Trophoblast cell (in vitro differentiated cells and primary cell): Measurements from ENCODE around the gene GHDC.
"Not testable (repeated sequence)": the region's sequence is repeated elsewhere in the genome, so short reads cannot be mapped to it uniquely, and the experiment has no call there.

Source experiments
- DNase-seq, 2 donors: peaks; one replicate each; pipeline ENCODE4 v3.0.0-alpha.2; 2016
- H2AFZ ChIP-seq: 2 replicates; pipeline ENCODE4 v1.6.1; 2013; ENCODE audit warnings: low read length, moderate library complexity, mild to moderate bottlenecking; ENCODE audit not compliant: insufficient read depth, poor library complexity
- H2AK5ac ChIP-seq: 2 replicates; pipeline ENCODE4 v1.6.1; 2013; ENCODE audit warnings: mild to moderate bottlenecking, low read length
- H2BK120ac ChIP-seq: 2 replicates; pipeline ENCODE4 v1.6.1; 2013; ENCODE audit warnings: low read length, mild to moderate bottlenecking, moderate library complexity; ENCODE audit not compliant: insufficient read depth, poor library complexity
- H2BK12ac ChIP-seq: 2 replicates; pipeline ENCODE4 v1.6.1; 2013; ENCODE audit warnings: mild to moderate bottlenecking, low read length, moderate library complexity
- H2BK5ac ChIP-seq: 2 replicates; pipeline ENCODE4 v1.6.1; 2013; ENCODE audit warnings: low read length, low read depth, moderate library complexity, mild to moderate bottlenecking; ENCODE audit not compliant: poor library complexity
- H3K14ac ChIP-seq: 2 replicates; pipeline ENCODE4 v1.6.1; 2013; ENCODE audit warnings: mild to moderate bottlenecking, low read length
- H3K18ac ChIP-seq: 2 replicates; pipeline ENCODE4 v1.6.1; 2013; ENCODE audit warnings: mild to moderate bottlenecking, low read length
- H3K23ac ChIP-seq: 2 replicates; pipeline ENCODE4 v1.6.1; 2013; ENCODE audit warnings: low read length
- H3K27ac ChIP-seq: 2 replicates; pipeline ENCODE4 v1.5.1; 2013; ENCODE audit warnings: low read depth, mild to moderate bottlenecking, inconsistent platforms, low read length, moderate library complexity
- H3K27me3 ChIP-seq: 2 replicates; pipeline ENCODE4 v1.6.1; 2013; ENCODE audit warnings: inconsistent platforms, mild to moderate bottlenecking, low read length, moderate library complexity; ENCODE audit not compliant: insufficient read depth
- H3K36me3 ChIP-seq, 2 experiments: 1 replicate in 1 of 2; 2 replicates in 1 of 2; pipeline ENCODE4 v1.6.1; 2013; ENCODE audit warnings: low read length in 2 of 2, mild to moderate bottlenecking in 2 of 2, moderate library complexity in 1 of 2; ENCODE audit not compliant: insufficient read depth in 2 of 2, control insufficient read depth in 1 of 2
- H3K4ac ChIP-seq: 2 replicates; pipeline ENCODE4 v1.6.1; 2013; ENCODE audit warnings: low read depth, mild to moderate bottlenecking, low read length, moderate library complexity
- H3K4me1 ChIP-seq, 2 experiments: 1 replicate in 1 of 2; 2 replicates in 1 of 2; pipeline ENCODE4 v1.6.1; 2013; ENCODE audit warnings: low read length in 2 of 2, mild to moderate bottlenecking in 2 of 2, moderate library complexity in 1 of 2; ENCODE audit not compliant: insufficient read depth in 2 of 2, control insufficient read depth in 1 of 2
- H3K4me2 ChIP-seq: 2 replicates; pipeline ENCODE4 v1.6.1; 2013; ENCODE audit warnings: inconsistent platforms, mild to moderate bottlenecking, low read length, moderate library complexity
- H3K4me3 ChIP-seq: 2 replicates; pipeline ENCODE4 v1.5.1; 2013; ENCODE audit warnings: mild to moderate bottlenecking, low read depth, low read length, inconsistent platforms
- H3K79me1 ChIP-seq: one replicate; pipeline ENCODE4 v1.6.1; 2013; ENCODE audit warnings: low read length
- H3K79me2 ChIP-seq: 2 replicates; pipeline ENCODE4 v1.6.1; 2013; ENCODE audit warnings: low read length, mild to moderate bottlenecking; ENCODE audit not compliant: control insufficient read depth, insufficient read depth, poor library complexity
- H3K9ac ChIP-seq: 2 replicates; pipeline ENCODE4 v1.6.1; 2013; ENCODE audit warnings: mild to moderate bottlenecking, low read length
- H3K9me3 ChIP-seq: 2 replicates; pipeline ENCODE4 v1.6.1; 2013; ENCODE audit warnings: low read depth, mild to moderate bottlenecking, control low read depth, inconsistent platforms, low read length; ENCODE audit not compliant: insufficient read depth
- H4K12ac ChIP-seq: 2 replicates; pipeline ENCODE4 v1.6.1; 2013; ENCODE audit warnings: low read depth, mild to moderate bottlenecking, low read length, moderate library complexity
- H4K8ac ChIP-seq: 2 replicates; pipeline ENCODE4 v1.6.1; 2013; ENCODE audit warnings: low read depth, mild to moderate bottlenecking, low read length, moderate library complexity
- H4K91ac ChIP-seq: one replicate; pipeline ENCODE4 v1.6.1; 2013; ENCODE audit warnings: low read depth, mild to moderate bottlenecking, low read length, moderate library complexity
- WGBS: extraction: QIAGEN DNeasy Blood & Tissue Kit; methylation state at CpG from one replicate; pipeline ENCODE4 v1.1.7; 2013; ENCODE audit warnings: missing lambda C conversion rate; ENCODE audit not compliant: insufficient read length, insufficient coverage; ENCODE audit errors: extremely low coverage; 5-methylcytosine and 5-hydroxymethylcytosine counted together

GHDC gene

GRCh38 chr17:42224651-42225050 lies 30.4 kb upstream of the GHDC start:
- H4K8ac ChIP-seq = no peak overlapping the region
- H3K4me3 ChIP-seq = no peak overlapping the region
- H3K9ac ChIP-seq = no peak overlapping the region
- H2BK120ac ChIP-seq = no peak overlapping the region
- no peak overlapping the region for H3K14ac ChIP-seq
- no peak for DNase-seq
- no peak overlapping the region for H3K27ac ChIP-seq
- no CpG with 5 or more reads among the region's 6 CpGs for WGBS
- no peaks in the 10 kb centered on the region for H3K27me3 ChIP-seq
- H3K23ac ChIP-seq = no peak overlapping the region
- H2BK5ac ChIP-seq = no peak overlapping the region
- H2AK5ac ChIP-seq = no peak overlapping the region
- no peaks in the 10 kb centered on the region for H3K4me1 ChIP-seq
- peaks cover 6 to 10% of the 10 kb centered on the region in 2 experiments for H3K36me3 ChIP-seq
- no peaks in the 10 kb centered on the region for H3K79me2 ChIP-seq
- no peak overlapping the region for H3K4ac ChIP-seq
- no peak overlapping the region for H3K18ac ChIP-seq
- no peak overlapping the region for H4K12ac ChIP-seq
- no peak overlapping the region for H4K91ac ChIP-seq
- no peak overlapping the region for H2AFZ ChIP-seq
- H3K4me2 ChIP-seq = no peak overlapping the region
- no peaks in the 10 kb centered on the region for H3K9me3 ChIP-seq
- no peaks in the 10 kb centered on the region for H3K79me1 ChIP-seq
- no peak overlapping the region for H2BK12ac ChIP-seq

GRCh38 chr17:42221886-42222745 lies 27.8 kb upstream of the GHDC start:
- Histone ChIP-seq H3K27ac (no peak overlapping the region), H3K9ac (no peak overlapping the region), H3K27me3 (no peaks in the 10 kb centered on the region), H2BK12ac (no peak overlapping the region), H3K36me3 (peaks cover 14 to 15% of the 10 kb centered on the region in 2 experiments), H3K79me2 (no peaks in the 10 kb centered on the region), H4K12ac (no peak overlapping the region), H3K9me3 (no peaks in the 10 kb centered on the region), H3K4me3 (peak overlapping the region; percentile 22), H3K4ac (no peak overlapping the region), H3K23ac (no peak overlapping the region), H4K8ac (no peak overlapping the region), H3K18ac (no peak overlapping the region), H4K91ac (no peak overlapping the region), H3K79me1 (no peaks in the 10 kb centered on the region), H3K4me2 (no peak overlapping the region), H3K4me1 (no peaks in the 10 kb centered on the region), H2BK120ac (no peak overlapping the region), H2AK5ac (no peak overlapping the region), H2BK5ac (no peak overlapping the region), H2AFZ (no peak overlapping the region), H3K14ac (no peak overlapping the region)
- DNase-seq = peak; percentile 27 to 57
- no CpG with 5 or more reads among the region's 3 CpGs for WGBS

- not testable (repeated sequence) for H4K91ac ChIP-seq, H2BK5ac ChIP-seq, H2AK5ac ChIP-seq, H3K9ac ChIP-seq, H3K9me3 ChIP-seq, H3K4me3 ChIP-seq, H3K18ac ChIP-seq, H3K27ac ChIP-seq, H3K79me2 ChIP-seq, H3K79me1 ChIP-seq, H3K23ac ChIP-seq, H3K4me1 ChIP-seq, H3K27me3 ChIP-seq, H2BK120ac ChIP-seq, H3K4ac ChIP-seq, H2BK12ac ChIP-seq, DNase-seq, H3K4me2 ChIP-seq, H2AFZ ChIP-seq, H4K8ac ChIP-seq, H3K14ac ChIP-seq, H4K12ac ChIP-seq
- WGBS = no CpG with 5 or more reads among the region's 17 CpGs
- peaks cover 18 to 26% of the 10 kb centered on the region in 2 experiments for H3K36me3 ChIP-seq
Observed at GRCh38 chr17:42219280-42219679, 25.0 kb upstream of the GHDC start.

GRCh38 chr17:42214156-42214555 lies 19.9 kb upstream of the GHDC start:
- no peak overlapping the region for H3K23ac ChIP-seq
- no peak overlapping the region for H3K27ac ChIP-seq
- no peak overlapping the region for H3K4ac ChIP-seq
- H2BK5ac ChIP-seq = no peak overlapping the region
- no peak overlapping the region for H2AFZ ChIP-seq
- no peak overlapping the region for H3K18ac ChIP-seq
- no peak overlapping the region for H4K8ac ChIP-seq
- no peak overlapping the region for H2BK12ac ChIP-seq
- H4K12ac ChIP-seq = no peak overlapping the region
- peaks cover 23 to 29% of the 10 kb centered on the region in 2 experiments for H3K36me3 ChIP-seq
- no peak overlapping the region for H2BK120ac ChIP-seq
- no peaks in the 10 kb centered on the region for H3K79me1 ChIP-seq
- no peak overlapping the region for H3K9ac ChIP-seq
- H3K27me3 ChIP-seq = no peaks in the 10 kb centered on the region
- no peaks in the 10 kb centered on the region for H3K79me2 ChIP-seq
- H3K4me1 ChIP-seq = peaks cover 3 to 4% of the 10 kb centered on the region in 2 experiments
- H3K4me3 ChIP-seq = no peak overlapping the region
- H3K9me3 ChIP-seq = no peaks in the 10 kb centered on the region
- H4K91ac ChIP-seq = no peak overlapping the region
- no peak overlapping the region for H3K4me2 ChIP-seq
- no CpG with 5 or more reads among the region's 2 CpGs for WGBS
- peak; percentile 71 to 89 for DNase-seq
- H3K14ac ChIP-seq = no peak overlapping the region
- no peak overlapping the region for H2AK5ac ChIP-seq
